Measurements from ENCODE around the gene TFAP2E.
A peak's percentile ranks its signal among the peaks of the same experiment; 100 is the strongest.
"Not testable (repeated sequence)": the region's sequence is repeated elsewhere in the genome, so short reads cannot be mapped to it uniquely, and the experiment has no call there.

Gene TFAP2E

GRCh38 chr1:35575416-35575958 is 2.4 kb downstream of the TFAP2E start:
- peak overlapping the region; percentile 12; the same call in 1 of the 2 replicates for H3K27ac ChIP-seq
- TF ChIP-seq ZFX (IDR thresholded peaks at IDR 0.05; ENCODE audit: borderline replicate concordance) = no peak

GRCh38 chr1:35576061-35576765 is 3.1 kb downstream of the TFAP2E start:
- no peak for TF ChIP-seq ZFX (IDR thresholded peaks at IDR 0.05; ENCODE audit: borderline replicate concordance)
- TF ChIP-seq, protein P1, sequence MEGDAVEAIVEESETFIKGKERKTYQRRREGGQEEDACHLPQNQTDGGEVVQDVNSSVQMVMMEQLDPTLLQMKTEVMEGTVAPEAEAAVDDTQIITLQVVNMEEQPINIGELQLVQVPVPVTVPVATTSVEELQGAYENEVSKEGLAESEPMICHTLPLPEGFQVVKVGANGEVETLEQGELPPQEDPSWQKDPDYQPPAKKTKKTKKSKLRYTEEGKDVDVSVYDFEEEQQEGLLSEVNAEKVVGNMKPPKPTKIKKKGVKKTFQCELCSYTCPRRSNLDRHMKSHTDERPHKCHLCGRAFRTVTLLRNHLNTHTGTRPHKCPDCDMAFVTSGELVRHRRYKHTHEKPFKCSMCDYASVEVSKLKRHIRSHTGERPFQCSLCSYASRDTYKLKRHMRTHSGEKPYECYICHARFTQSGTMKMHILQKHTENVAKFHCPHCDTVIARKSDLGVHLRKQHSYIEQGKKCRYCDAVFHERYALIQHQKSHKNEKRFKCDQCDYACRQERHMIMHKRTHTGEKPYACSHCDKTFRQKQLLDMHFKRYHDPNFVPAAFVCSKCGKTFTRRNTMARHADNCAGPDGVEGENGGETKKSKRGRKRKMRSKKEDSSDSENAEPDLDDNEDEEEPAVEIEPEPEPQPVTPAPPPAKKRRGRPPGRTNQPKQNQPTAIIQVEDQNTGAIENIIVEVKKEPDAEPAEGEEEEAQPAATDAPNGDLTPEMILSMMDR (IDR thresholded peaks at IDR 0.05) = no peak
- H3K27ac ChIP-seq = no peak overlapping the region

GRCh38 chr1:35576766-35577070 is 3.6 kb downstream of the TFAP2E start:
- H3K27ac ChIP-seq = not testable (repeated sequence)

- H3K27ac ChIP-seq = no peak overlapping the region
- TF ChIP-seq, protein P1 (IDR thresholded peaks at IDR 0.05) = no peak
- no peak for TF ChIP-seq ZFX (IDR thresholded peaks at IDR 0.05; ENCODE audit: borderline replicate concordance)
Observed at GRCh38 chr1:35577071-35577998, 4.2 kb downstream of the TFAP2E start.

- TF ChIP-seq ZFX (IDR thresholded peaks at IDR 0.05; ENCODE audit: borderline replicate concordance) = no peak
- TF ChIP-seq, protein P1 (IDR thresholded peaks at IDR 0.05) = no peak
- H3K27ac ChIP-seq = no peak overlapping the region
Observed at GRCh38 chr1:35580949-35581388, 7.9 kb downstream of the TFAP2E start.

GRCh38 chr1:35581621-35582020 is 8.5 kb downstream of the TFAP2E start:
- H3K27ac ChIP-seq = not testable (repeated sequence)

DNA sequence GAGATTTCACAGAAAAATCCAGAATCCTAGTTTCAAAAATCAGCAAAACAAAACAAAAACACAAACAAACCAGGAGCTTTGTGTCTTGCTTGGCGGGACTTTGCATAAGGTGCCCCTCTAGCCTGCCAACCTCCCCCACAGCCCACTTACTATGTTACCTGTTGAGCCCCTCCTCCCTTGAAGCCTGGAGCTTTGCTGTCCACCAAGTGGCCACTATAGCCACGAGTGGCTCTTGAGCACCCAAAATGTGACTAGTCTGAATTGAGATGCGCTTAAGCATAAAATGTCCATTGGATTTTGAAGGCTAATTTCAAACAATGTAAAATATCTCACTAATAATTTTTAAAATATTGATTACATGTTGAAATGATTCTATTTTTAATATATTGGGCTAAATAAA is 12.2 kb downstream of the TFAP2E start:
- TF ChIP-seq, protein P1 (IDR thresholded peaks at IDR 0.05) = no peak
- TF ChIP-seq ZFX (IDR thresholded peaks at IDR 0.05; ENCODE audit: borderline replicate concordance) = no peak
- no peak overlapping the region for H3K27ac ChIP-seq

- H3K27ac ChIP-seq = not testable (repeated sequence)
Observed at GRCh38 chr1:35585805-35586204, 12.7 kb downstream of the TFAP2E start.

- H3K27ac ChIP-seq = no peak overlapping the region
- TF ChIP-seq, protein P1 (IDR thresholded peaks at IDR 0.05) = no peak
- no peak for TF ChIP-seq ZFX (IDR thresholded peaks at IDR 0.05; ENCODE audit: borderline replicate concordance)
Observed at GRCh38 chr1:35586808-35587207, 13.7 kb downstream of the TFAP2E start.

Data from 22Rv1 (cell line).